Measurements from ENCODE around the gene SCAMP1. TPM values are rescaled to one million over a fixed set of nuclear protein-coding genes. Genes with fewer than 3 reads are reported as not detected.

SCAMP1 gene
- total RNA-seq, 1 experiment from 2014 or later = 26.4 TPM

DNA sequence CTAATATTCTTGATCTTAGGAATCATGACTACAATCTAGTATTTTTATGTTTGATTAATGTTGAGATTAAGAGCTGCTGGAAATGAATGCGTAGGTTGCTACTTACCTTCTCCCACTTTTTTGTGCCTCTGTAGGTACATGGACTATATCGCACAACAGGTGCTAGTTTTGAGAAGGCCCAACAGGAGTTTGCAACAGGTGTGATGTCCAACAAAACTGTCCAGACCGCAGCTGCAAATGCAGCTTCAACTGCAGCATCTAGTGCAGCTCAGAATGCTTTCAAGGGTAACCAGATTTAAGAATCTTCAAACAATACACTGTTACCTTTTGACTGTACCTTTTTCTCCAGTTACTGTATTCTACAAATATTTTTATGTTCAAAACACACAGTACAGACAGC, 115.0 kb downstream of the SCAMP1 start:
- Histone ChIP-seq H3K9me3 (ENCODE audit: low read length) (no peaks in the 10 kb centered on the region), H3K27me3 (ENCODE audit: low read length) (no peaks in the 10 kb centered on the region), H3K79me2 (ENCODE audit: low read length) (no peaks in the 10 kb centered on the region), H4K20me1 (ENCODE audit: low read length) (no peaks in the 10 kb centered on the region), H3K9me2 (replicated peaks; ENCODE audit: low read length) (no peaks in the 10 kb centered on the region), H3K4me2 (ENCODE audit: low read length) (no peak overlapping the region), H3K9ac (ENCODE audit: low read length) (no peak overlapping the region), H3K36me3 (ENCODE audit: low read depth, low read length) (no peaks in the 10 kb centered on the region), H3F3A (ENCODE audit: low read length, unreplicated experiment) (no peaks in the 10 kb centered on the region), H3K27ac (ENCODE audit: low read length) (no peak overlapping the region), H3K4me3 (ENCODE audit: low read length) (no peak overlapping the region), H2AFZ (ENCODE audit: low read length) (no peak overlapping the region), H3K4me1 (ENCODE audit: insufficient read depth, low read length) (no peaks in the 10 kb centered on the region)
- ATAC-seq = no peak
- intact Hi-C loops (cut with micrococcal nuclease) = no loop called here
- BruUV-seq (replicated peaks) = no TSS peak
- ChIA-PET POLR2A (ENCODE audit: unreplicated experiment) (no interaction called here), CTCF (no interaction called here)
- TF ChIP-seq EZH2phosphoT487 (IDR thresholded peaks at IDR 0.05; ENCODE audit: borderline replicate concordance, low read length) (no peak), EZH2 (IDR thresholded peaks at IDR 0.05; ENCODE audit: low read length, unreplicated experiment) (no peak)
- TF ChIP-seq, protein P1, sequence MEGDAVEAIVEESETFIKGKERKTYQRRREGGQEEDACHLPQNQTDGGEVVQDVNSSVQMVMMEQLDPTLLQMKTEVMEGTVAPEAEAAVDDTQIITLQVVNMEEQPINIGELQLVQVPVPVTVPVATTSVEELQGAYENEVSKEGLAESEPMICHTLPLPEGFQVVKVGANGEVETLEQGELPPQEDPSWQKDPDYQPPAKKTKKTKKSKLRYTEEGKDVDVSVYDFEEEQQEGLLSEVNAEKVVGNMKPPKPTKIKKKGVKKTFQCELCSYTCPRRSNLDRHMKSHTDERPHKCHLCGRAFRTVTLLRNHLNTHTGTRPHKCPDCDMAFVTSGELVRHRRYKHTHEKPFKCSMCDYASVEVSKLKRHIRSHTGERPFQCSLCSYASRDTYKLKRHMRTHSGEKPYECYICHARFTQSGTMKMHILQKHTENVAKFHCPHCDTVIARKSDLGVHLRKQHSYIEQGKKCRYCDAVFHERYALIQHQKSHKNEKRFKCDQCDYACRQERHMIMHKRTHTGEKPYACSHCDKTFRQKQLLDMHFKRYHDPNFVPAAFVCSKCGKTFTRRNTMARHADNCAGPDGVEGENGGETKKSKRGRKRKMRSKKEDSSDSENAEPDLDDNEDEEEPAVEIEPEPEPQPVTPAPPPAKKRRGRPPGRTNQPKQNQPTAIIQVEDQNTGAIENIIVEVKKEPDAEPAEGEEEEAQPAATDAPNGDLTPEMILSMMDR (conservative IDR thresholded peaks at IDR 0.05; ENCODE audit: low read depth, low read length) = no peak
- DNase-seq = no peak

DNA sequence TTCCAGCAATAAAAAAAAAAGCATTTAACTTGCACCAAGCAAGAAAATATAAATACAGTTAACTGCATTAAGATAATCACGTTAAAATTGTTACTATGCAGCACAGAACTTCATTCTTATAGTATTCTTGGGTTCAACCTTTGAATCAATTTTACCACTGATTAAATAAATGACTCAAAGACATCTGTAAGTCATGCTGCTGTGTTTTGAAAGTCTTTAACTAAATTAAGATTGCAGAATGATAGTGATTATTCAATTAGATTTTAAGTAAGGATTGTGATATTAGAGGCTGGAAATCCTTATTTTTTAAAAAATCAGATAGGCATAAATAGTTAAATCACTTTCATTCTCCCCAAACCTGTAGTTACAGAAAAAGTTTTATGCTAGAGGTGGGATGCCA, 116.4 kb downstream of the SCAMP1 start:
- no peaks in the 10 kb centered on the region for H4K20me1 ChIP-seq (ENCODE audit: low read length)
- no peak overlapping the region for H3K4me3 ChIP-seq (ENCODE audit: low read length)
- no peaks in the 10 kb centered on the region for H3K27me3 ChIP-seq (ENCODE audit: low read length)
- H3K4me1 ChIP-seq (ENCODE audit: insufficient read depth, low read length) = no peaks in the 10 kb centered on the region
- POLR2A ChIA-PET (ENCODE audit: unreplicated experiment) = interaction anchor here (0.6 kb wide), 1 partner anchor 56 kb away, joined by 4 read pairs; no protein-coding TSS in a partner anchor
- TF ChIP-seq, protein P1 (conservative IDR thresholded peaks at IDR 0.05; ENCODE audit: low read depth, low read length) = no peak
- no peak for TF ChIP-seq EZH2 (IDR thresholded peaks at IDR 0.05; ENCODE audit: low read length, unreplicated experiment)
- TF ChIP-seq EZH2phosphoT487 (IDR thresholded peaks at IDR 0.05; ENCODE audit: borderline replicate concordance, low read length) = no peak
- H3K9me3 ChIP-seq (ENCODE audit: low read length) = no peaks in the 10 kb centered on the region
- CTCF ChIA-PET = no interaction called here
- H3K9me2 ChIP-seq (replicated peaks; ENCODE audit: low read length) = no peaks in the 10 kb centered on the region
- ATAC-seq = no peak
- intact Hi-C loops (cut with micrococcal nuclease) = no loop called here
- no peaks in the 10 kb centered on the region for H3K79me2 ChIP-seq (ENCODE audit: low read length)
- H3K36me3 ChIP-seq (ENCODE audit: low read depth, low read length) = no peaks in the 10 kb centered on the region
- no peak overlapping the region for H3K27ac ChIP-seq (ENCODE audit: low read length)
- H3F3A ChIP-seq (ENCODE audit: low read length, unreplicated experiment) = no peaks in the 10 kb centered on the region
- H2AFZ ChIP-seq (ENCODE audit: low read length) = no peak overlapping the region
- no peak for DNase-seq
- no TSS peak for BruUV-seq (replicated peaks)
- H3K9ac ChIP-seq (ENCODE audit: low read length) = no peak overlapping the region
- no peak overlapping the region for H3K4me2 ChIP-seq (ENCODE audit: low read length)

DNA sequence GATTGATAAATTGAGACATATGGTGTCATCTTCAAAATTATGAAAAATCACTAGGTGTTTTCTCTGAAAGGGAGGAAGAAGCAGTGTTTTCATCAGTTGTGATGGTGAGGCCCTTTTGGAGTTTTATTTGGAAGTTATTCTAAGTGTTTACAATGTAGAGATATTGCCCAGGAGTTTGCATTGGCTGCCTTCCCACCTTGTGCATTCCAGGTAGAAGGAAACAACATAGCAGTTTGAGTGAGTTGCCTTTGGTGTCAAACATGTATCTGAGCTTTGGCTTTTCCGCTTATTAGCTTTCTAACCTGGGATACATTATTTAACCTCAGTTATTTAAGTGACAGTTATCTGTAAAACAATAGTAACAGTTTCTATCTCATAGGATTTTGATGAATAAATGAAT, 122.5 kb downstream of the SCAMP1 start:
- Histone ChIP-seq H3K9me2 (replicated peaks; ENCODE audit: low read length) (no peaks in the 10 kb centered on the region), H3K27ac (ENCODE audit: low read length) (no peak overlapping the region), H2AFZ (ENCODE audit: low read length) (no peak overlapping the region), H3K4me3 (ENCODE audit: low read length) (no peak overlapping the region), H3K4me1 (ENCODE audit: insufficient read depth, low read length) (peaks cover 11% of the 10 kb centered on the region), H3K36me3 (ENCODE audit: low read depth, low read length) (peaks cover 10% of the 10 kb centered on the region; the same call in 1 of the 2 replicates), H3K4me2 (ENCODE audit: low read length) (no peak overlapping the region), H3K9me3 (ENCODE audit: low read length) (no peaks in the 10 kb centered on the region), H3K9ac (ENCODE audit: low read length) (no peak overlapping the region), H3K79me2 (ENCODE audit: low read length) (no peaks in the 10 kb centered on the region), H3F3A (ENCODE audit: low read length, unreplicated experiment) (no peaks in the 10 kb centered on the region), H4K20me1 (ENCODE audit: low read length) (no peaks in the 10 kb centered on the region), H3K27me3 (ENCODE audit: low read length) (no peaks in the 10 kb centered on the region)
- ChIA-PET POLR2A (ENCODE audit: unreplicated experiment) (no interaction called here), CTCF (no interaction called here)
- no TSS peak for BruUV-seq (replicated peaks)
- DNase-seq (no peak), ATAC-seq (no peak)
- intact Hi-C loops (cut with micrococcal nuclease) = no loop called here
- TF ChIP-seq, protein P1 (conservative IDR thresholded peaks at IDR 0.05; ENCODE audit: low read depth, low read length) = no peak
- TF ChIP-seq EZH2 (IDR thresholded peaks at IDR 0.05; ENCODE audit: low read length, unreplicated experiment) = no peak
- TF ChIP-seq EZH2phosphoT487 (IDR thresholded peaks at IDR 0.05; ENCODE audit: borderline replicate concordance, low read length) = no peak

All from PC-3 (cell line).